Stimulated activated CD8-positive, alpha-beta memory T cell treated with anti-CD3 and anti-CD28 coated beads, Interleukin-15, amount 100 ng/mL, for 48 hours (primary cell): ENCODE results near the gene EPHA1.

Experiments
- DNase-seq, 2 donors: peaks; one replicate each; pipeline ENCODE4 v3.0.0-alpha.2; 2020; ENCODE audit warnings: low read depth in 2 of 2

The EPHA1 gene

GRCh38 chr7:143351060-143351459 lies 57.6 kb downstream of the EPHA1 start:
- no peak for DNase-seq

- no peak for DNase-seq
Observed at GRCh38 chr7:143347950-143348349, 60.7 kb downstream of the EPHA1 start.

GRCh38 chr7:143346018-143346417 lies 62.6 kb downstream of the EPHA1 start:
- no peak for DNase-seq

DNA sequence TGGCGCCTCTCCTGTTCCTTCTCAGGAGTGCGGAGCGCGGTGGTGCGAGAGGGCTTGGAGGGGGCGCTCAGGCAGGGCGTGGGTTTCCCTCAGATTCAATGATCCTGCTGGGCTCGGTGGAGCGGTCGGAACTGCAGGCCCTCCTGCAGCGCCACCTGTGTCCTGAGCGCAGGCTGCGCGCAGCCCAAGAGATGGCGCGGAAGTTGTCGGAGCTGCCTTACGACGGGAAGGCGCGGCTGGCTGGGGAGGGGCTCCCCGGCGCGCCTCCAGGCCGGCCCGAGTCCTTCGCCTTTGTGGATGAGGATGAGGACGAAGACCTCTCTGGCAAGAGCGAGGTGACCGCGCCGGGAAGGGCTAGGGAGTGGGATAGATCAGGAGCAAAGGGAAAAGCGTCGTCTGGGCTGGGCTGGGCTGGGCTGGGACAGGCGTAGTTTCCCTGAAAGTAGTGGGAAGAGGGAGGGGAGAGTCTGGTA lies 63.2 kb downstream of the EPHA1 start:
- peak; percentile 49 to 65 for DNase-seq

DNA sequence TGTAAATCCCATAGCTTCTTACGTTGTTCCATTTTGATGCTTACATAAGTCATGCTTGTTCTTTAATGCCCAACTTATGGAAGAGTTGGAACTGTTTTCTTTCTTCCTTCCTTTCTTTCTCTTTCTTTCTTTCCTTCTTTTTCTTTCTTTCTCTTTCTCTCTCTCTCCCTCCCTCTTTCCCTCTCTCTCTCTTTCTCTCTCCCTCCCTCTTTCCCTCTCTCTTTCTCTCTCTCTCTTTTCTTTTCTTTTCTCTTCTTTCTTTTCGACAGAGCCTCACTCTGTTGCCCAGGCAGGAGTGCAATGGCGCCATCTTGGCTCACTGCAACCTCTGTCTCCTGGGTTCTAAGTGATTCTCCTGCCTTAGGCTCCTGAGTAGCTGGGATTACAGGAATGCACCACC lies 65.1 kb downstream of the EPHA1 start:
- DNase-seq, result no peak

GRCh38 chr7:143341842-143342241 lies 66.8 kb downstream of the EPHA1 start:
- no peak for DNase-seq
